ENCODE results near the gene C6orf120.
A peak's percentile ranks its signal among the peaks of the same experiment; 100 is the strongest.

The C6orf120 gene

GRCh38 chr6:169751242-169752073, 49.5 kb downstream of the C6orf120 start, which contains the start of the genes DYNLT2 and ERMARD:
Gene DYNLT2, minus strand, starts transcription at chr6:169751572. Its CDS starts 114 bp downstream, at chr6:169751458.
Gene ERMARD, plus strand, starts transcription at chr6:169751622. Its CDS starts 36 bp downstream, at chr6:169751658.
- peaks cover 12% of the 10 kb centered on the region for H3K4me1 ChIP-seq (ENCODE audit: control insufficient read depth, insufficient read depth, low read length)
- peak within 1 kb of the TSS; percentile 85 for H3K4me3 ChIP-seq (ENCODE audit: insufficient read depth, low read depth, low read length)
- no peaks in the 10 kb centered on the region for H3K27me3 ChIP-seq (ENCODE audit: control insufficient read depth, insufficient read depth, low read length, poor library complexity, severe bottlenecking)
- H3K9me3 ChIP-seq (ENCODE audit: control insufficient read depth, low read length): no peaks in the 10 kb centered on the region
- no peaks in the 10 kb centered on the region for H3K36me3 ChIP-seq (ENCODE audit: control insufficient read depth, insufficient read depth, low read length)
- 0% methylated on average over 90 of the region's 90 CpGs for WGBS, 2 experiments
- peak within 1 kb of the TSS; percentile 95 for H3K27ac ChIP-seq (ENCODE audit: insufficient read depth, low read depth, low read length, poor library complexity, severe bottlenecking)

DNA sequence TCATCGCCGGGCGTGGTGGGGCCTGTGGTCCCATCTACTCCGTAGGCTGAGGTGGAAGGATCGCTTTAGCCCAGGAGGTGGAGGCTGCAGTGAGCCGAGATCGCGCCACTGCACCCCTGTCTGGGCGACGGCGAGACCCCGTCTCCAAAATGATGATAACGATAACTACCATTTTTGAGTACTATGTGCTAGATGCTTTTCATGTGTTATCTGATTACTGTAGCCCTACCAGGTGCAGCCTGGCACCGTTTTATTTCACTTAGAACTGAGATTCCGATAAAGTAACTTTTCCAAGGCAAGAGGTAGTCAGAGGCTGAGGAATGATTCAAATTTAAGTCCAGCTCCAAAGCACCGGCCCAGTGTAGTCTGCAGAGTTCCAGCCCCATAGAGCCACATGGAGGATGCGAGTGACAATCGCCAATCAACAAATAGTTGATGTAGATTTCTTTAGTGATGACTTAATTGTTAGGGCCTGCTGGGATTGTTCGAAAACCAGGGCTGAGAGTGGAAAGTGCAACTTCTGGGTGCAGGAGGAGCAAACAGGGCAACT, 50.2 kb downstream of the C6orf120 start:
- Histone ChIP-seq H3K4me3 (ENCODE audit: insufficient read depth, low read depth, low read length) (peak overlapping the region; percentile 85), H3K9me3 (ENCODE audit: control insufficient read depth, low read length) (no peaks in the 10 kb centered on the region), H3K27ac (ENCODE audit: insufficient read depth, low read depth, low read length, poor library complexity, severe bottlenecking) (peak overlapping the region; percentile 95), H3K36me3 (ENCODE audit: control insufficient read depth, insufficient read depth, low read length) (no peaks in the 10 kb centered on the region), H3K27me3 (ENCODE audit: control insufficient read depth, insufficient read depth, low read length, poor library complexity, severe bottlenecking) (no peaks in the 10 kb centered on the region), H3K4me1 (ENCODE audit: control insufficient read depth, insufficient read depth, low read length) (peaks cover 12% of the 10 kb centered on the region)
- WGBS, 2 experiments: 10 to 12% methylated on average over 19 of the region's 19 CpGs

All from ectodermal cell (in vitro differentiated cells).